ENCODE results near the gene TMEFF2.

TMEFF2 gene

GRCh38 chr2:192060161-192060560 is 134.6 kb downstream of the TMEFF2 start:
- Histone ChIP-seq H3K36me3 (ENCODE audit: insufficient read depth, low read length) (no peaks in the 10 kb centered on the region), H3K27me3 (ENCODE audit: insufficient read depth, low read length, poor library complexity, severe bottlenecking) (no peaks in the 10 kb centered on the region), H3K9ac (ENCODE audit: low read depth, low read length, poor library complexity, severe bottlenecking) (no peak overlapping the region), H3F3A (ENCODE audit: low read depth) (no peaks in the 10 kb centered on the region), H3K4me3 (ENCODE audit: low read length, poor library complexity, severe bottlenecking) (no peak overlapping the region), H3K4me2 (ENCODE audit: low read depth, low read length, poor library complexity, severe bottlenecking) (peak overlapping the region; percentile 9), H4K20me1 (ENCODE audit: insufficient read depth, low read length, poor library complexity, severe bottlenecking) (no peaks in the 10 kb centered on the region), H3K79me2 (ENCODE audit: insufficient read depth, low read length) (no peaks in the 10 kb centered on the region), H3K9me3 (ENCODE audit: insufficient read depth, low read depth, low read length) (no peaks in the 10 kb centered on the region), H2AFZ (ENCODE audit: low read length) (no peak overlapping the region), H3K4me1 (ENCODE audit: insufficient read depth, low read length, poor library complexity, severe bottlenecking) (peaks cover 5% of the 10 kb centered on the region), H3K9me2 (replicated peaks; ENCODE audit: low read depth, low read length) (no peaks in the 10 kb centered on the region)
- TF ChIP-seq CTCF (conservative IDR thresholded peaks at IDR 0.05; ENCODE audit: low read length), result no peak

- no peaks in the 10 kb centered on the region for H3K27me3 ChIP-seq (ENCODE audit: insufficient read depth, low read length, poor library complexity, severe bottlenecking)
- no peaks in the 10 kb centered on the region for H3F3A ChIP-seq (ENCODE audit: low read depth)
- no peaks in the 10 kb centered on the region for H3K9me3 ChIP-seq (ENCODE audit: insufficient read depth, low read depth, low read length)
- H2AFZ ChIP-seq (ENCODE audit: low read length), result no peak overlapping the region
- no peaks in the 10 kb centered on the region for H4K20me1 ChIP-seq (ENCODE audit: insufficient read depth, low read length, poor library complexity, severe bottlenecking)
- TF ChIP-seq EZH2phosphoT487 (IDR thresholded peaks at IDR 0.05; ENCODE audit: borderline replicate concordance) (no peak), CTCF (conservative IDR thresholded peaks at IDR 0.05; ENCODE audit: low read length) (no peak)
- H3K79me2 ChIP-seq (ENCODE audit: insufficient read depth, low read length), result no peaks in the 10 kb centered on the region
- H3K4me1 ChIP-seq (ENCODE audit: insufficient read depth, low read length, poor library complexity, severe bottlenecking), result peaks cover 5% of the 10 kb centered on the region
- H3K4me2 ChIP-seq (ENCODE audit: low read depth, low read length, poor library complexity, severe bottlenecking), result no peak overlapping the region
- H3K4me3 ChIP-seq (ENCODE audit: low read length, poor library complexity, severe bottlenecking), result no peak overlapping the region
- H3K36me3 ChIP-seq (ENCODE audit: insufficient read depth, low read length), result no peaks in the 10 kb centered on the region
- H3K9me2 ChIP-seq (replicated peaks; ENCODE audit: low read depth, low read length), result no peaks in the 10 kb centered on the region
- no peak overlapping the region for H3K9ac ChIP-seq (ENCODE audit: low read depth, low read length, poor library complexity, severe bottlenecking)
These were observed 135.5 kb downstream of the TMEFF2 start for GRCh38 chr2:192059266-192059665.

GRCh38 chr2:192053921-192054320 is 140.8 kb downstream of the TMEFF2 start:
- H3K4me1 ChIP-seq (ENCODE audit: insufficient read depth, low read length, poor library complexity, severe bottlenecking), result peaks cover 5% of the 10 kb centered on the region
- H3K9me2 ChIP-seq (replicated peaks; ENCODE audit: low read depth, low read length), result no peaks in the 10 kb centered on the region
- no peaks in the 10 kb centered on the region for H3K36me3 ChIP-seq (ENCODE audit: insufficient read depth, low read length)
- no peaks in the 10 kb centered on the region for H4K20me1 ChIP-seq (ENCODE audit: insufficient read depth, low read length, poor library complexity, severe bottlenecking)
- no peaks in the 10 kb centered on the region for H3F3A ChIP-seq (ENCODE audit: low read depth)
- no peak overlapping the region for H3K4me3 ChIP-seq (ENCODE audit: low read length, poor library complexity, severe bottlenecking)
- no peaks in the 10 kb centered on the region for H3K9me3 ChIP-seq (ENCODE audit: insufficient read depth, low read depth, low read length)
- no peak overlapping the region for H3K9ac ChIP-seq (ENCODE audit: low read depth, low read length, poor library complexity, severe bottlenecking)
- H3K79me2 ChIP-seq (ENCODE audit: insufficient read depth, low read length), result no peaks in the 10 kb centered on the region
- no peak overlapping the region for H3K4me2 ChIP-seq (ENCODE audit: low read depth, low read length, poor library complexity, severe bottlenecking)
- no peak overlapping the region for H2AFZ ChIP-seq (ENCODE audit: low read length)
- H3K27me3 ChIP-seq (ENCODE audit: insufficient read depth, low read length, poor library complexity, severe bottlenecking), result no peaks in the 10 kb centered on the region
- TF ChIP-seq CTCF (conservative IDR thresholded peaks at IDR 0.05; ENCODE audit: low read length), result no peak
- no peak for TF ChIP-seq EZH2phosphoT487 (IDR thresholded peaks at IDR 0.05; ENCODE audit: borderline replicate concordance)

Measured in Loucy (cell line).